Measurements from ENCODE around the gene TMEM237.

Gene TMEM237

GRCh38 chr2:201574766-201575165, 68.5 kb downstream of the TMEM237 start:
- no peaks in the 10 kb centered on the region for H3K9me2 ChIP-seq (replicated peaks; ENCODE audit: control insufficient read depth, low read length)
- H3K27me3 ChIP-seq (ENCODE audit: control insufficient read depth, low read length): no peaks in the 10 kb centered on the region
- no peak overlapping the region for H3K4me3 ChIP-seq (ENCODE audit: low read length)
- H4K20me1 ChIP-seq (ENCODE audit: control insufficient read depth, insufficient read depth, low read depth, low read length): no peaks in the 10 kb centered on the region
- H3K9me3 ChIP-seq (ENCODE audit: control insufficient read depth, insufficient read depth, low read length): no peaks in the 10 kb centered on the region
- no peak overlapping the region for H3K27ac ChIP-seq (ENCODE audit: low read depth, low read length)
- H3K4me2 ChIP-seq (ENCODE audit: low read length): no peak overlapping the region
- H3K79me2 ChIP-seq (ENCODE audit: control insufficient read depth, low read length): no peaks in the 10 kb centered on the region
- no peaks in the 10 kb centered on the region for H3F3A ChIP-seq (ENCODE audit: control insufficient read depth, insufficient read depth)
- H3K4me1 ChIP-seq (ENCODE audit: control insufficient read depth, low read length): peaks cover 8% of the 10 kb centered on the region; the same call in 1 of the 2 replicates
- H3K36me3 ChIP-seq (ENCODE audit: control insufficient read depth, low read length): no peaks in the 10 kb centered on the region
- TF ChIP-seq CTCF (IDR thresholded peaks at IDR 0.05; ENCODE audit: low read depth, low read length, poor library complexity, severe bottlenecking) (no peak), EZH2phosphoT487 (IDR thresholded peaks at IDR 0.05; ENCODE audit: borderline replicate concordance, low read length) (no peak)

- Histone ChIP-seq H3K4me2 (ENCODE audit: low read length) (no peak overlapping the region), H3F3A (ENCODE audit: control insufficient read depth, insufficient read depth) (no peaks in the 10 kb centered on the region), H3K36me3 (ENCODE audit: control insufficient read depth, low read length) (no peaks in the 10 kb centered on the region), H4K20me1 (ENCODE audit: control insufficient read depth, insufficient read depth, low read depth, low read length) (no peaks in the 10 kb centered on the region), H3K27ac (ENCODE audit: low read depth, low read length) (no peak overlapping the region), H3K4me1 (ENCODE audit: control insufficient read depth, low read length) (peaks cover 8% of the 10 kb centered on the region; the same call in 1 of the 2 replicates), H3K27me3 (ENCODE audit: control insufficient read depth, low read length) (no peaks in the 10 kb centered on the region), H3K4me3 (ENCODE audit: low read length) (no peak overlapping the region), H3K79me2 (ENCODE audit: control insufficient read depth, low read length) (no peaks in the 10 kb centered on the region), H3K9me3 (ENCODE audit: control insufficient read depth, insufficient read depth, low read length) (no peaks in the 10 kb centered on the region), H3K9me2 (replicated peaks; ENCODE audit: control insufficient read depth, low read length) (no peaks in the 10 kb centered on the region)
- TF ChIP-seq EZH2phosphoT487 (IDR thresholded peaks at IDR 0.05; ENCODE audit: borderline replicate concordance, low read length) (no peak), CTCF (IDR thresholded peaks at IDR 0.05; ENCODE audit: low read depth, low read length, poor library complexity, severe bottlenecking) (no peak)
Measured at GRCh38 chr2:201572846-201573508, 70.3 kb downstream of the TMEM237 start.
